Measurements from ENCODE around the gene TMEM156. TPM values are rescaled to one million over a fixed set of nuclear protein-coding genes. Genes with fewer than 3 reads are reported as not detected.
A peak's percentile ranks its signal among the peaks of the same experiment; 100 is the strongest.

Gene TMEM156
- total and polyA plus RNA-seq, 10 of the 15 experiments (the other 5 are each of a cell fraction or from before 2014, with no cell fraction given), result 20.8 to 48.3 (median 32.7) TPM

DNA sequence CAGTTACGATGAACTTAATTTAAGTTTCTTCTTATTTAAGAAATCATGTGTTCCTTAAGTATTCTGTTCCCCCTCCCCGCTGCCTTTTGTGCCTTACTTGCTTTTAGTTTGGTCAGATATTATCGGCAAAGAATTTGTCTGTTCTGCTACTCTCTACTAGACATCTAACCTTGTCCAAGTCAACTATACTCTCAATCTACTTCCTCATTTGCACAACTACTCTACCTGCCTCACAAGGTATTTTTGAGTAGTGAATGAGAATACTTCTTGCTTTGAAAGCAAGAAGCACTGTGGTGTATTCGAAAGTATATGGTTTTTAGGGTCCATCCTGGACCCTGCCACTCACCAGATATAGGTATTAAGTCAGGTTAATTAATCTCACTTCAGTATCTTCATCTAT is 21.8 kb upstream of the TMEM156 start:
- 95% methylated on average over 4 of the region's 4 CpGs for WGBS (ENCODE audit: insufficient coverage, insufficient replicate concordance, low lambda C conversion rate, missing lambda C conversion rate)
- POLR2A ChIA-PET, result interaction anchor here (0.5 to 1.9 kb wide), 5 partner anchors 9 to 114 kb away, joined by 3 to 8 read pairs (median 4); no protein-coding TSS in a partner anchor

More for the DNA sequence above, 21.8 kb upstream of the TMEM156 start:
- Histone ChIP-seq H4K20me1 (ENCODE audit: control insufficient read depth, insufficient read depth) (no peaks in the 10 kb centered on the region), H3K36me3 (ENCODE audit: control insufficient read depth in 2 of 2, insufficient read depth in 2 of 2, low read length in 1 of 2) (0 out of 4 replicates have a peak, but pooled peaks cover 0 to under 1% of the 10 kb centered on the region in 2 experiments), H3K4me1 (ENCODE audit: control insufficient read depth, insufficient read depth, low read length) (no peaks in the 10 kb centered on the region; the same call in 1 of the 2 replicates), H3K27ac (ENCODE audit: control insufficient read depth, insufficient read depth) (no peak overlapping the region), H3K4me3 (no peak overlapping the region), H3K9me3 (replicated peaks; ENCODE audit: control insufficient read depth, insufficient read depth, low read length) (no peaks in the 10 kb centered on the region), H3K9ac (ENCODE audit: control insufficient read depth, insufficient read depth, low read length) (no peak overlapping the region), H3K27me3 (replicated peaks in 1 of 2; ENCODE audit: control insufficient read depth in 2 of 2, insufficient read depth in 2 of 2, low read length in 1 of 2) (no peaks in the 10 kb centered on the region), H3K4me2 (ENCODE audit: control insufficient read depth, insufficient read depth) (no peak overlapping the region), H2AFZ (ENCODE audit: control insufficient read depth, low read depth, low read length) (no peak overlapping the region), H3K79me2 (ENCODE audit: control insufficient read depth, insufficient read depth, low read length) (peaks cover 30% of the 10 kb centered on the region)
- TF ChIP-seq YY1 (IDR thresholded peaks at IDR 0.05; ENCODE audit: low read depth, low read length), result no peak
- TF ChIP-seq KAT2A (conservative IDR thresholded peaks at IDR 0.05; ENCODE audit: control insufficient read depth, low read depth, low read length), result no peak
- TF ChIP-seq, protein P1, sequence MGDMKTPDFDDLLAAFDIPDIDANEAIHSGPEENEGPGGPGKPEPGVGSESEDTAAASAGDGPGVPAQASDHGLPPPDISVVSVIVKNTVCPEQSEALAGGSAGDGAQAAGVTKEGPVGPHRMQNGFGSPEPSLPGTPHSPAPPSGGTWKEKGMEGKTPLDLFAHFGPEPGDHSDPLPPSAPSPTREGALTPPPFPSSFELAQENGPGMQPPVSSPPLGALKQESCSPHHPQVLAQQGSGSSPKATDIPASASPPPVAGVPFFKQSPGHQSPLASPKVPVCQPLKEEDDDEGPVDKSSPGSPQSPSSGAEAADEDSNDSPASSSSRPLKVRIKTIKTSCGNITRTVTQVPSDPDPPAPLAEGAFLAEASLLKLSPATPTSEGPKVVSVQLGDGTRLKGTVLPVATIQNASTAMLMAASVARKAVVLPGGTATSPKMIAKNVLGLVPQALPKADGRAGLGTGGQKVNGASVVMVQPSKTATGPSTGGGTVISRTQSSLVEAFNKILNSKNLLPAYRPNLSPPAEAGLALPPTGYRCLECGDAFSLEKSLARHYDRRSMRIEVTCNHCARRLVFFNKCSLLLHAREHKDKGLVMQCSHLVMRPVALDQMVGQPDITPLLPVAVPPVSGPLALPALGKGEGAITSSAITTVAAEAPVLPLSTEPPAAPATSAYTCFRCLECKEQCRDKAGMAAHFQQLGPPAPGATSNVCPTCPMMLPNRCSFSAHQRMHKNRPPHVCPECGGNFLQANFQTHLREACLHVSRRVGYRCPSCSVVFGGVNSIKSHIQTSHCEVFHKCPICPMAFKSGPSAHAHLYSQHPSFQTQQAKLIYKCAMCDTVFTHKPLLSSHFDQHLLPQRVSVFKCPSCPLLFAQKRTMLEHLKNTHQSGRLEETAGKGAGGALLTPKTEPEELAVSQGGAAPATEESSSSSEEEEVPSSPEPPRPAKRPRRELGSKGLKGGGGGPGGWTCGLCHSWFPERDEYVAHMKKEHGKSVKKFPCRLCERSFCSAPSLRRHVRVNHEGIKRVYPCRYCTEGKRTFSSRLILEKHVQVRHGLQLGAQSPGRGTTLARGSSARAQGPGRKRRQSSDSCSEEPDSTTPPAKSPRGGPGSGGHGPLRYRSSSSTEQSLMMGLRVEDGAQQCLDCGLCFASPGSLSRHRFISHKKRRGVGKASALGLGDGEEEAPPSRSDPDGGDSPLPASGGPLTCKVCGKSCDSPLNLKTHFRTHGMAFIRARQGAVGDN (IDR thresholded peaks at IDR 0.05), result no peak
- no peak for TF ChIP-seq ATF7 (IDR thresholded peaks at IDR 0.05; ENCODE audit: low read depth)
- no peak for TF ChIP-seq CEBPB (IDR thresholded peaks at IDR 0.05; ENCODE audit: borderline replicate concordance in 1 of 2, low read depth in 2 of 2, low read length in 2 of 2)
- TF ChIP-seq, protein P2, sequence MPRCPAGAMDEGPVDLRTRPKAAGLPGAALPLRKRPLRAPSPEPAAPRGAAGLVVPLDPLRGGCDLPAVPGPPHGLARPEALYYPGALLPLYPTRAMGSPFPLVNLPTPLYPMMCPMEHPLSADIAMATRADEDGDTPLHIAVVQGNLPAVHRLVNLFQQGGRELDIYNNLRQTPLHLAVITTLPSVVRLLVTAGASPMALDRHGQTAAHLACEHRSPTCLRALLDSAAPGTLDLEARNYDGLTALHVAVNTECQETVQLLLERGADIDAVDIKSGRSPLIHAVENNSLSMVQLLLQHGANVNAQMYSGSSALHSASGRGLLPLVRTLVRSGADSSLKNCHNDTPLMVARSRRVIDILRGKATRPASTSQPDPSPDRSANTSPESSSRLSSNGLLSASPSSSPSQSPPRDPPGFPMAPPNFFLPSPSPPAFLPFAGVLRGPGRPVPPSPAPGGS (IDR thresholded peaks at IDR 0.05; ENCODE audit: borderline replicate concordance, insufficient read depth, low read depth, low read length, poor library complexity, severe bottlenecking), result no peak
- TF ChIP-seq, protein P3, sequence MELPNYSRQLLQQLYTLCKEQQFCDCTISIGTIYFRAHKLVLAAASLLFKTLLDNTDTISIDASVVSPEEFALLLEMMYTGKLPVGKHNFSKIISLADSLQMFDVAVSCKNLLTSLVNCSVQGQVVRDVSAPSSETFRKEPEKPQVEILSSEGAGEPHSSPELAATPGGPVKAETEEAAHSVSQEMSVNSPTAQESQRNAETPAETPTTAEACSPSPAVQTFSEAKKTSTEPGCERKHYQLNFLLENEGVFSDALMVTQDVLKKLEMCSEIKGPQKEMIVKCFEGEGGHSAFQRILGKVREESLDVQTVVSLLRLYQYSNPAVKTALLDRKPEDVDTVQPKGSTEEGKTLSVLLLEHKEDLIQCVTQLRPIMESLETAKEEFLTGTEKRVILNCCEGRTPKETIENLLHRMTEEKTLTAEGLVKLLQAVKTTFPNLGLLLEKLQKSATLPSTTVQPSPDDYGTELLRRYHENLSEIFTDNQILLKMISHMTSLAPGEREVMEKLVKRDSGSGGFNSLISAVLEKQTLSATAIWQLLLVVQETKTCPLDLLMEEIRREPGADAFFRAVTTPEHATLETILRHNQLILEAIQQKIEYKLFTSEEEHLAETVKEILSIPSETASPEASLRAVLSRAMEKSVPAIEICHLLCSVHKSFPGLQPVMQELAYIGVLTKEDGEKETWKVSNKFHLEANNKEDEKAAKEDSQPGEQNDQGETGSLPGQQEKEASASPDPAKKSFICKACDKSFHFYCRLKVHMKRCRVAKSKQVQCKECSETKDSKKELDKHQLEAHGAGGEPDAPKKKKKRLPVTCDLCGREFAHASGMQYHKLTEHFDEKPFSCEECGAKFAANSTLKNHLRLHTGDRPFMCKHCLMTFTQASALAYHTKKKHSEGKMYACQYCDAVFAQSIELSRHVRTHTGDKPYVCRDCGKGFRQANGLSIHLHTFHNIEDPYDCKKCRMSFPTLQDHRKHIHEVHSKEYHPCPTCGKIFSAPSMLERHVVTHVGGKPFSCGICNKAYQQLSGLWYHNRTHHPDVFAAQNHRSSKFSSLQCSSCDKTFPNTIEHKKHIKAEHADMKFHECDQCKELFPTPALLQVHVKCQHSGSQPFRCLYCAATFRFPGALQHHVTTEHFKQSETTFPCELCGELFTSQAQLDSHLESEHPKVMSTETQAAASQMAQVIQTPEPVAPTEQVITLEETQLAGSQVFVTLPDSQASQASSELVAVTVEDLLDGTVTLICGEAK (IDR thresholded peaks at IDR 0.05; ENCODE audit: borderline replicate concordance), result no peak
- TF ChIP-seq, protein P4, sequence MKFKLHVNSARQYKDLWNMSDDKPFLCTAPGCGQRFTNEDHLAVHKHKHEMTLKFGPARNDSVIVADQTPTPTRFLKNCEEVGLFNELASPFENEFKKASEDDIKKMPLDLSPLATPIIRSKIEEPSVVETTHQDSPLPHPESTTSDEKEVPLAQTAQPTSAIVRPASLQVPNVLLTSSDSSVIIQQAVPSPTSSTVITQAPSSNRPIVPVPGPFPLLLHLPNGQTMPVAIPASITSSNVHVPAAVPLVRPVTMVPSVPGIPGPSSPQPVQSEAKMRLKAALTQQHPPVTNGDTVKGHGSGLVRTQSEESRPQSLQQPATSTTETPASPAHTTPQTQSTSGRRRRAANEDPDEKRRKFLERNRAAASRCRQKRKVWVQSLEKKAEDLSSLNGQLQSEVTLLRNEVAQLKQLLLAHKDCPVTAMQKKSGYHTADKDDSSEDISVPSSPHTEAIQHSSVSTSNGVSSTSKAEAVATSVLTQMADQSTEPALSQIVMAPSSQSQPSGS (IDR thresholded peaks at IDR 0.05; ENCODE audit: low read length), result no peak
- RAD21 ChIA-PET (ENCODE audit: unreplicated experiment), result interaction anchor here (1.5 to 2.2 kb wide), 2 partner anchors 10 to 66 kb away, joined by 4 to 8 read pairs; no protein-coding TSS in a partner anchor
- FAIRE-seq (no peak), DNase-seq (ENCODE audit: low read depth, low spot score) (no peak), ATAC-seq (peak; percentile 26)
- intact Hi-C loops (cut with micrococcal nuclease; ENCODE audit: unreplicated experiment), result no loop called here
- CTCF ChIA-PET, result interaction anchor here (0.6 to 1.8 kb wide), 5 partner anchors 12 to 82 kb away, joined by 3 to 5 read pairs (median 4); no protein-coding TSS in a partner anchor
- SMC1A ChIA-PET (ENCODE audit: uncharacterized antibody, unreplicated experiment), result interaction anchor here (0.8 to 2.5 kb wide), 9 partner anchors 7 to 404 kb away, joined by 3 to 7 read pairs (median 3); no protein-coding TSS in a partner anchor
- in situ Hi-C loops (cut with MboI), result no loop called here
- no TSS peak for BruUV-seq (replicated peaks)

All from GM12878 (cell line).